ENCODE data around the gene PLD6. TPM values are rescaled to one million over a fixed set of nuclear protein-coding genes. Genes with fewer than 3 reads are reported as not detected.

Gene PLD6
- total RNA-seq, 2 donors from 2014 or later = 13.2 to 15.3 TPM

DNA sequence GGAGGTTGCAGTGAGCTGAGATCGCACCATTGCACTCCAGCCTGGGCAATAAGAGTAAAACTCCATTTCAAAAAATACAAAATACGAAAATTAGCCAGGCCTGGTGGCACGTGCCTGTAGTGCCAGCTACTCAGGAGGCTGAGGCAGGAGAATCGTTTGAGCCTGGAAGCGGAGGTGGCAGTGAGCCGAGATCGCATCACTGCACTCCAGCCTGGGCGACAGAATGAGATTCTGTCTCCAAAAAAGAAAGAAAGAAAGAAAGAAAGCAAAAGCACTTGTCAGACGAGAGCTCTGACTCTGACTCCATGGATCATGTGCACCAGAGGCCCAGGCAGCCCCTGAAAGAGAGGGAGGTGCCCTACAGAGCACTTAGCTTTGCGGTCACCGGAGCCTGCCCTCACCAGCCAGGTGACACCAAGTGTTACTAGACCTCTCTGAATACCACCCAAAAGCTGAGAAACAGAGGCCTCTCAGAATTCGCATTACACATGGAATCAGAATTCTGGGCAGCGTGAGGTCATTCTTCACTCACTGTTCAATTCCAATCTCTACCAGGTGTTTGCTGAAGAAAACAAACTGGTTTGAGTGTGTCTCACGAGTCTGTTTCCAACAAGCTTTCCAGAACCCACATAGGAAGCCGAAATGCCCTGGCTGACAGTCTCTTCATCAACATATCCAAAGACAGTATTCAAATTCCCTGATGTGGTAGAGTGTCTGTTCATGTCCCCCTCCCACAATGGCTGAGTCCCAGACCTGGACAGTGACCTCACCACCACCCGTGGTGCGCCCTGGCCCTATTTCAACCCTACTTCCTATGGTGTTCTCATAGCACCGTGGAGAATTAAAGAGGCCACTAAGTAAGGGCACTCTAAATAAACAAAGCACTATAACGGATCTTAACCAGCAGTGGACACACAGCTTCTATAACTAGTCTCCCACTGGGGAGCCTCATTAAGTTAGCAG lies 29.4 kb upstream of the PLD6 start:
- H3K9me3 ChIP-seq (ENCODE audit: control insufficient read depth, low read length, poor library complexity, severe bottlenecking) = no peaks in the 10 kb centered on the region
- no peaks in the 10 kb centered on the region for H3K27me3 Mint-ChIP-seq
- peak overlapping the region; percentile 96 for H3K4me3 Mint-ChIP-seq
- H3K4me1 Mint-ChIP-seq = peaks cover 24% of the 10 kb centered on the region
- H3K27ac Mint-ChIP-seq = peak overlapping the region; percentile 98
- DNase-seq = no peak
- ATAC-seq = no peak
- H3K36me3 Mint-ChIP-seq (ENCODE audit: low read depth) = no peaks in the 10 kb centered on the region

DNA sequence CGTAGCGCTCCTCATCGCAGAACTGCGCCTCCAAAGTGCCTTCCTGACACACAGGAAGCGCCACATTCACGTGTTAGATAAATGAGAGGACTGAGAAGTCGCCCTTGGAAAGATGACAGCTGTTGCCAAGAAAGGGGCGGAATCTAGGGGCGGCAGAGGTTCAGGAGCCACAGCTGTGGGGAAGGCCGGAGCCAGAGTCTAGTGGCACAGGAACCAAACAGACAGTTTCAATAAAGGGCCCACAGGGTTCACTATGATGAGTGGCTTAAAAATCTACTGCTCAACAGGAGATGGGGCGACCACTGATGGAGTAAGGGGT lies 26.1 kb upstream of the PLD6 start:
- H3K4me3 Mint-ChIP-seq = no peak overlapping the region
- H3K36me3 Mint-ChIP-seq (ENCODE audit: low read depth) = no peaks in the 10 kb centered on the region
- H3K27me3 Mint-ChIP-seq = no peaks in the 10 kb centered on the region
- ATAC-seq (no peak), DNase-seq (no peak)
- no peak overlapping the region for H3K27ac Mint-ChIP-seq
- H3K4me1 Mint-ChIP-seq = peaks cover 22% of the 10 kb centered on the region
- no peaks in the 10 kb centered on the region for H3K9me3 ChIP-seq (ENCODE audit: control insufficient read depth, low read length, poor library complexity, severe bottlenecking)

DNA sequence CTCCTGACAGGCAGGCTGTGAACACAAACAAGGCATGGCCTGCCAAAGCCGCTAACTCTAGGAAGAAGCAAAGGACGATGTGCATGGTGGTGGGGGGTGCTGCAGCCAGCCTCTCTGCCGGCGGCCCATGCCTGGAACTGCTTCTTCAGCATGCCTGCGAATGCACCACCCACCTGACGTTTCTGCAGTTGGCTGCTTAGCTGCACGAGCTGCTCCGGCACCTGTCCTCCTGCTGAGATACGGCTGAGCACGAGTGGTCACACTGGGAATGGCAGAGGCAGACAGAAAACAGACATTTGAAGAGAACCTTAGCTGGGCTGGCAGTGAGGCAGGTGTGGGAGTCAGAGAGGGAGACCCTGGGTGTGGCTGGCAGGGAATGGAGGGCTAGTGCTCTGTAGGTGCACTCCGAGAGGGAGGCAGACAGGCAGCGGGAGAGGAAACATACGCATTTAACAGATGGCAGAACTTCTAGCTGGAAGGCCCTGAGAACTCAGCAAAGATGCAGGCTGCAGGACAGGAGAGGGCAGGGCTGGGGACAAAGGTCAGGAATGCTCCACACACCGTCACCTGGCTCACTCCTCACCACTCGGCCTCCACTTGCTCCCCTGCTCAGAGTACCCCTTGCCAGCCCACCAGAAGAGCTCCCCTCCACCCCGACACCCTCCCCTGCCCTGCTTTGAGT lies 25.6 kb upstream of the PLD6 start:
- no peaks in the 10 kb centered on the region for H3K36me3 Mint-ChIP-seq (ENCODE audit: low read depth)
- H3K4me1 Mint-ChIP-seq = peaks cover 20% of the 10 kb centered on the region
- no peak overlapping the region for H3K4me3 Mint-ChIP-seq
- DNase-seq (no peak), ATAC-seq (no peak)
- no peaks in the 10 kb centered on the region for H3K27me3 Mint-ChIP-seq
- no peaks in the 10 kb centered on the region for H3K9me3 ChIP-seq (ENCODE audit: control insufficient read depth, low read length, poor library complexity, severe bottlenecking)
- H3K27ac Mint-ChIP-seq = no peak overlapping the region

DNA sequence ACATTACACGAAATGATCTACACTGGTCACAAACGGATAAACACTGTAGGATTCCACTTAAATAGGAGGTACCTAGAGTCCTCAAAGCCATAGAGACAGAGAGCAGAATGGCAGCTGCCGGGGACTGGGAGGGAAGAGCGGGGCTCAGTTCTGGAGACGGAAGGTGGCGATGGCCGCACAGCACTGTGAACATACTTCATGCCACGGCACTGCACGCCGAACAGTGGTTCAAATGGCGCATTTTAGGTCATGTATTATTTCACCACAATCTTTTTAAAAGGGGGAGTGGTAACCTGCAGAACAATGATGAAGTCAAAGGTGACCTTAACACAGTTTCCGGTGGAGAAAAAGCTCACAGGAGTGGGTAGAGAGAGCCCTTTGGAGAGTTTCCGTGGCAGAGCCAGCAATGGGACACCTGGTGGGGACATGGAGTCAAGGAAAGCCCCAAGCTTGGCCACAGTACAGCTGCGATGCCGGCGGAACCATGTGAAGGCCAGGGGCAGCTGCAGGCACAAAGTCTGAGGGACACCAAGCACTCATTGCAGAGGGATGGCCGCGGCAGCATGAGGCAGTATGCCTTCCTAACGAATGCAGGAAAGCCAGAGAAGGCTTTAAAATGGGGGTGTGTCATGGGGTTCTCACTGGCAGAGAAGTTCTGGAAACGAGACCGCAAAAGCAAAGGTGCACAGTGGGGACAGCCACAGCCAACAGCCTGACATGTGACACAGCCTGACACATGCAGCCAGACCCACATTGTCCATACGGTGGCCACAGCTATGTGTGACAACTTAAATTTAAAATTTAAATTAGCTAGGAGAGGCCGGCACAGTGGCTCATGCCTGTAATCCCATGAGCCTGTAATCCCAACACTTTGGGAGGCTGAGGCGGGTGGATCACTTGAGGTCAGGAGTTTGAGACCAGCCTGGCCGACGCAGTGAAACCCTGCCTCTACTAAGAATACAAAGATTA lies 23.6 kb upstream of the PLD6 start:
- no peak for DNase-seq
- no peak for ATAC-seq
- H3K4me3 Mint-ChIP-seq = no peak overlapping the region
- no peaks in the 10 kb centered on the region for H3K9me3 ChIP-seq (ENCODE audit: control insufficient read depth, low read length, poor library complexity, severe bottlenecking)
- no peaks in the 10 kb centered on the region for H3K27me3 Mint-ChIP-seq
- no peaks in the 10 kb centered on the region for H3K36me3 Mint-ChIP-seq (ENCODE audit: low read depth)
- peaks cover 9% of the 10 kb centered on the region for H3K4me1 Mint-ChIP-seq
- peak overlapping the region; percentile 45 for H3K27ac Mint-ChIP-seq

GRCh38 chr17:17228521-17229279 lies 22.6 kb upstream of the PLD6 start:
- Mint-ChIP-seq H3K4me1 (peaks cover 9% of the 10 kb centered on the region), H3K36me3 (ENCODE audit: low read depth) (no peaks in the 10 kb centered on the region), H3K4me3 (no peak overlapping the region), H3K27me3 (no peaks in the 10 kb centered on the region), H3K27ac (peak overlapping the region; percentile 45)
- no peak for ATAC-seq
- no peak for DNase-seq
- no peaks in the 10 kb centered on the region for H3K9me3 ChIP-seq (ENCODE audit: control insufficient read depth, low read length, poor library complexity, severe bottlenecking)

- no peak for ATAC-seq
- Mint-ChIP-seq H3K36me3 (ENCODE audit: low read depth) (no peaks in the 10 kb centered on the region), H3K27ac (no peak overlapping the region), H3K27me3 (no peaks in the 10 kb centered on the region), H3K4me3 (no peak overlapping the region), H3K4me1 (peaks cover 11% of the 10 kb centered on the region)
- DNase-seq = no peak
- H3K9me3 ChIP-seq (ENCODE audit: control insufficient read depth, low read length, poor library complexity, severe bottlenecking) = no peaks in the 10 kb centered on the region
These were observed 21.7 kb upstream of the PLD6 start for GRCh38 chr17:17227608-17228520.

GRCh38 chr17:17226451-17227265 lies 20.5 kb upstream of the PLD6 start:
- Mint-ChIP-seq H3K4me3 (no peak overlapping the region), H3K36me3 (ENCODE audit: low read depth) (no peaks in the 10 kb centered on the region)
- ATAC-seq = no peak

DNA sequence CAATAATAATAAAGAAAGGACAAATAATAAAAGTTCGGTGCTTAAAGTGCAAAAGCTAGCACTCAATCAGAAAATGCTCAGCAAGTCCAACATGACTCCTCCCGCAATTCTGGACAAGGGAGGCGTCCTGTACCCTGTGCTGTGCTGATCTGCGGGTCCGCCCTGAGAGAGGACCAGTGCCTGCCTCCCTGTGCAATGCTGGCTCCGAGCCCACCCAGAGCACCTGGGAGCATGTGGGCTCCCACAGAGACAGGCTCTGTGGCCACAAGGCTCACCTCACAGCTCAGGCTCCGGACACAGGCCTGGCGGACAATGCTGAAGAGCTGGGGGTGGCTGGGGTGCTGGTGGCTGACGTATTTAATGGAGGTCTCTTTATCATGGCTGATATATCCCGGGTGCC lies 19.8 kb upstream of the PLD6 start:
- no peak for DNase-seq
- no peak overlapping the region for H3K27ac Mint-ChIP-seq
- peaks cover 9% of the 10 kb centered on the region for H3K4me1 Mint-ChIP-seq
- H3K4me3 Mint-ChIP-seq = no peak overlapping the region
- no peaks in the 10 kb centered on the region for H3K27me3 Mint-ChIP-seq
- H3K9me3 ChIP-seq (ENCODE audit: control insufficient read depth, low read length, poor library complexity, severe bottlenecking) = no peaks in the 10 kb centered on the region
- no peaks in the 10 kb centered on the region for H3K36me3 Mint-ChIP-seq (ENCODE audit: low read depth)
- ATAC-seq = no peak

More at GRCh38 chr17:17226451-17227265, 20.5 kb upstream of the PLD6 start:
- H3K4me1 Mint-ChIP-seq = peaks cover 9% of the 10 kb centered on the region
- no peaks in the 10 kb centered on the region for H3K27me3 Mint-ChIP-seq
- no peaks in the 10 kb centered on the region for H3K9me3 ChIP-seq (ENCODE audit: control insufficient read depth, low read length, poor library complexity, severe bottlenecking)
- no peak for DNase-seq
- no peak overlapping the region for H3K27ac Mint-ChIP-seq

- DNase-seq = no peak
- H3K9me3 ChIP-seq (ENCODE audit: control insufficient read depth, low read length, poor library complexity, severe bottlenecking) = no peaks in the 10 kb centered on the region
- H3K4me1 Mint-ChIP-seq = peaks cover 9% of the 10 kb centered on the region
- ATAC-seq = no peak
- no peaks in the 10 kb centered on the region for H3K36me3 Mint-ChIP-seq (ENCODE audit: low read depth)
- H3K27me3 Mint-ChIP-seq = no peaks in the 10 kb centered on the region
- H3K27ac Mint-ChIP-seq = no peak overlapping the region
- no peak overlapping the region for H3K4me3 Mint-ChIP-seq
These were observed 18.0 kb upstream of the PLD6 start for GRCh38 chr17:17224137-17224536.

DNA sequence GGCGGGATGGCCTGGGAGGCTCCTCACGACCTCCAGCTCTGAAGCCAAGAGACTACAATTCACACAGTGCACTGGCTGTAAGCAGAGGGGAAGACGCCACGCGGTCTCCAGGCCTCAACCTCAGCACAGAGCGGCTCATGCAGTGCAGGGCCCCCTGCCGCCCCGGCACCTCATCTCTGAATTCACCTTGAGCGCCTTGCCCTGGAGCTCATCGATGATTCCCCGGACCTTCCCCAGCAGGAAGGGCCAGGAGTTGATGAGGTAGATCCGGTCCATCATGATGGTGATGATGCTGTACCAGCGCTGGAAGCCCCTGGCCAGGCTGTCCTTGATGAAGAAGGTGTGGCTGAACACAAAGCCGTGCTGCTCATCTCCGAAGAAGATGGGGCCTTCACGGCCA lies 17.6 kb upstream of the PLD6 start:
- ATAC-seq (no peak), DNase-seq (no peak)
- Mint-ChIP-seq H3K4me3 (no peak overlapping the region), H3K27ac (no peak overlapping the region), H3K36me3 (ENCODE audit: low read depth) (no peaks in the 10 kb centered on the region), H3K4me1 (peaks cover 7% of the 10 kb centered on the region), H3K27me3 (no peaks in the 10 kb centered on the region)
- H3K9me3 ChIP-seq (ENCODE audit: control insufficient read depth, low read length, poor library complexity, severe bottlenecking) = no peaks in the 10 kb centered on the region

DNA sequence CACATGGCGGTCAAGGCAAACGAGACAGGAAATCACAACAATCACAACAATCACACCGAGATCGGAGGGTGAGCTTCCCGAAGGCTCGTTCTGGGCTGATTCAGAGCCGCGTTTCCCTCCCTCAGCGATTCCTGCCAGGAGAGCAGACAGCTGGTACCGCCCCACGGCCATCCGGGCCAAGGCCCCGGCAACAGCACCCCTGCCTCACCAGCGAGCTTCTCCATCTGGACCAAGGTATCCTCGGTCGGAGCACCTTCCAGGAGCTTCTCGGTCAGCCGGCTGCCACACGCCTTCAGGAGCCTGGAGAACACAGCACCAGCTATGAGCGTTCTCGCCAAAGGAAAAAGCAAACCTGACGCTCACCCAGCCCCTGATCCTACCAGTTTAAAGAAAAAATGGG lies 15.2 kb upstream of the PLD6 start:
- H3K27ac Mint-ChIP-seq = no peak overlapping the region
- peaks cover 5% of the 10 kb centered on the region for H3K36me3 Mint-ChIP-seq (ENCODE audit: low read depth)

More for the DNA sequence above, 15.2 kb upstream of the PLD6 start:
- Mint-ChIP-seq H3K27me3 (no peaks in the 10 kb centered on the region), H3K4me3 (no peak overlapping the region), H3K4me1 (peaks cover 9% of the 10 kb centered on the region)
- DNase-seq (no peak), ATAC-seq (no peak)
- no peaks in the 10 kb centered on the region for H3K9me3 ChIP-seq (ENCODE audit: control insufficient read depth, low read length, poor library complexity, severe bottlenecking)
